WI38 (cell line): Measurements from ENCODE around the gene TNFAIP2.
"Not testable (repeated sequence)": the region's sequence is repeated elsewhere in the genome, so short reads cannot be mapped to it uniquely, and the experiment has no call there.

Experiments used
- H3K4me3 ChIP-seq: 2 replicates; pipeline ENCODE4 v1.5.1; 2011; ENCODE audit warnings: low read depth, mild to moderate bottlenecking, control low read depth, low read length
- CTCF ChIP-seq: IDR thresholded peaks from 2 replicates; pipeline ENCODE4 v1.5.1; 2012; ENCODE audit warnings: low read depth, mild to moderate bottlenecking, control low read depth, low read length

TNFAIP2 gene

DNA sequence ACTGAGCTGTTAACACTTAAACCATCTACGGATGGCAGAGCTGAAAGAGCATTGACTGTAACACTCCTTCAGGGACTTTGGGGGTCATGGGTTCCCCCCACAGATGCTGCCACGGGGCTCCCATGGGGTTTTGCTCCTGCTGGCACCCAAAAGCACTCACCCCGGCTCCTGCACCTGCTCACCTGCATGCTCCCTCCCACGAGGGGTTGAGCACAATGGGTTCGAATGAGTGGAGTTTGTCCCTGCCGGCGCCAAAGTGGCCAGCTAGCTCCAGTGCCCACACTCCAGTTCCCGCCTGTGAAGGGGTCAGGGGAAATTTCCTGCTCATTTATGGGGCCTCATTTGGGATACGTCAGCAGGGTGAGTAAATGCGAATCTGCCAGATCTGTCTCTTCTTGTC is 40.7 kb downstream of the TNFAIP2 start:
- no peak for TF ChIP-seq CTCF
- no peak overlapping the region for H3K4me3 ChIP-seq

- no peak for TF ChIP-seq CTCF
- no peak overlapping the region for H3K4me3 ChIP-seq
These were observed 41.5 kb downstream of the TNFAIP2 start for GRCh38 chr14:103164779-103165178.

GRCh38 chr14:103165323-103165722 is 42.1 kb downstream of the TNFAIP2 start:
- no peak for TF ChIP-seq CTCF

DNA sequence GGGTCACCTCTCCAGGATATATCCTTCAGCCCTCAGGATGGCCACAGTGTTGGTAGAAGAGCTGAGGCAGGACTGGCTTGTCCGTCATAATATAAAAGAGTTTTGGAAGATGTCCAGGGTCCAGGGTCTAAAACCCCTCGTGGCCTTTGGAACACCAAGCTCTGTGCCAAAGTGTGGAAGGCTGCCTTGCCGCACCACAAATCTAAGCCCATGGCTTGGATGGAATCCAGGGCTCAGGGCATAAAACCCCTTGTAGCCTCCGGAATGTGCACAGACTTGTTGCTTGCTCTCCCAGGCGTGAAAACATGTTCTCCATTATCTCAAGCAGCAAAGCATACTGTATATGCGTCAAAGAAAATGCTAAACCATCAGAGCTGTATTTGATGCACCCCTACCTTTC is 46.7 kb downstream of the TNFAIP2 start:
- no peak for TF ChIP-seq CTCF
- H3K4me3 ChIP-seq, result no peak overlapping the region

More at GRCh38 chr14:103165323-103165722, 42.1 kb downstream of the TNFAIP2 start:
- H3K4me3 ChIP-seq, result no peak overlapping the region

- not testable (repeated sequence) for H3K4me3 ChIP-seq
These were observed 47.9 kb downstream of the TNFAIP2 start for GRCh38 chr14:103171206-103171605.

DNA sequence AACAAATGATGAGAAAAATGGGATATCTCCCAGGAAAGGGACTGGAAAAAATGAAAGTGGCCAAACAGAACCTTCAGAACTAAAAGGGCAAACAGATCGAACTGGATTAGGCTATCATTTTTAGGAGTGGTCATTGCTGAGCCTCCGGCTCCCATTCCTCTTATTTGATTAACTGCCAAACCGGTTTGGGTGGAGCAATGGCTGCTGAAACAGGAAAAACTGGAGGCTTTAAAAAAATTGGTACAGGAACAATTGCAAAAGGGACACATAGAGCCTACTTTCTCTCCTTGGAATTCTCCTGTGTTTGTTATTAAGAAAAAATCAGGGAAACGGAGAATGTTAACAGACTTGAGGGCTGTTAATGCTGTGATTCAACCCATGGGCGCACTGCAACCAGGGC is 49.7 kb downstream of the TNFAIP2 start:
- H3K4me3 ChIP-seq, result no peak overlapping the region
- TF ChIP-seq CTCF, result no peak

DNA sequence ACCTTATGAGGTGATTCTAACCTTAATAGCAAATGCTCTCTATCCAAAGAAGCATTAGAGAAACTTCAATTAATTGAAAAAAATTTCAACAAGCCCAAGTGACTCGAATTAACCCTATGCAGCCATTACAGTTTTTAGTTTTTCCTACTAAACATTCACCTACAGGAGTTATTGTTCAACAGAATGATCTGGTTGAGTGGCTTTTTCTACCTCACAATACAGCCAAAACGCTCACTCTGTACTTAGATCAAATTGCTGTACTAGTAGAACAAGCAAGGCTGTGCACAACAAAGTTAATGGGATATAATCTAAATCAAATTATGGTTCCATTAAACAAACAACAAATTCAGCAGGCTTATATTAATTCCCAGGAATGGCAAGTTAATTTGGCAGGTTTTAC is 50.6 kb downstream of the TNFAIP2 start:
- H3K4me3 ChIP-seq, result not testable (repeated sequence)

GRCh38 chr14:103176176-103176575 is 52.9 kb downstream of the TNFAIP2 start:
- not testable (repeated sequence) for H3K4me3 ChIP-seq

- TF ChIP-seq CTCF, result no peak
- H3K4me3 ChIP-seq, result no peak overlapping the region
These were observed 54.1 kb downstream of the TNFAIP2 start for GRCh38 chr14:103177376-103177775.
